PC-9 (cell line): ENCODE results near the gene MPHOSPH8. TPM values are rescaled to one million over a fixed set of nuclear protein-coding genes. Genes with fewer than 3 reads are reported as not detected.

ENCODE experiments used
- BruUV-seq: library from RNA; stranded (reverse); fragments of 400-500 nt; replicated peaks from 2 replicates; lab custom pipeline; 2021; lab: Mats Ljungman, UMichigan
- CTCF ChIA-PET: fragments of 300-600 bp; sonication (Branson Sonifier 250); formaldehyde crosslinking; loops from one replicate; lab custom pipeline; 2022; ENCODE audit warnings: antibody characterized with exemption; lab: Charles Lee
- POLR2A ChIA-PET: fragments of 300-600 bp; sonication (Branson Sonifier 250); formaldehyde crosslinking; loops from one replicate; lab custom pipeline; 2022; ENCODE audit warnings: antibody characterized with exemption; ENCODE audit not compliant: unreplicated experiment; lab: Charles Lee
- DNase-seq, 2 experiments: peaks; one replicate each; pipeline versions ENCODE4 v3.0.0 to v3.0.0-alpha.2; 2015 to 2022; ENCODE audit warnings: mixed read lengths in 1 of 2
- H2AFZ ChIP-seq: fragments of 200-600 bp; sonication (generic); 2 replicates; pipeline ENCODE4 v1.8.1; 2017; ENCODE audit warnings: antibody characterized with exemption
- H3F3A ChIP-seq: fragments of 200-600 bp; sonication (generic); 2 replicates; pipeline ENCODE4 v1.8.1; 2017; ENCODE audit warnings: antibody characterized with exemption, mild to moderate bottlenecking, low read depth; ENCODE audit not compliant: insufficient read depth
- H3K27ac ChIP-seq: fragments of 200-600 bp; sonication (generic); 2 replicates; pipeline ENCODE4 v1.6.1; 2016; ENCODE audit warnings: mixed run types
- H3K27me3 ChIP-seq: fragments of 200-600 bp; sonication (generic); 2 replicates; pipeline ENCODE4 v1.6.1; 2016; ENCODE audit warnings: low read depth, mixed run types; ENCODE audit not compliant: insufficient read depth
- H3K36me3 ChIP-seq: fragments of 200-600 bp; sonication (generic); 2 replicates; pipeline ENCODE4 v1.6.1; 2016; ENCODE audit warnings: low read depth, mixed run types
- H3K4me1 ChIP-seq: fragments of 200-600 bp; sonication (generic); replicated peaks from 2 replicates; pipeline ENCODE4 v1.6.1; 2016; ENCODE audit warnings: mixed run types; ENCODE audit not compliant: insufficient read depth
- H3K4me2 ChIP-seq: fragments of 200-600 bp; sonication (generic); 2 replicates; pipeline ENCODE4 v1.6.1; 2017; ENCODE audit warnings: mixed run types
- H3K4me3 ChIP-seq: fragments of 200-600 bp; sonication (generic); 2 replicates; pipeline ENCODE4 v1.6.1; 2016; ENCODE audit warnings: mixed run types
- H3K79me2 ChIP-seq: fragments of 200-600 bp; sonication (generic); 2 replicates; pipeline ENCODE4 v1.6.1; 2017; ENCODE audit warnings: low read depth, mixed run types
- H3K9me2 ChIP-seq: fragments of 200-600 bp; sonication (generic); 2 replicates; pipeline ENCODE4 v1.8.1; 2017; ENCODE audit warnings: mild to moderate bottlenecking; ENCODE audit not compliant: insufficient read depth
- H3K9me3 ChIP-seq: fragments of 200-600 bp; sonication (generic); 2 replicates; pipeline ENCODE4 v1.8.1; 2016; ENCODE audit warnings: low read depth; ENCODE audit not compliant: insufficient read depth
- H4K20me1 ChIP-seq: fragments of 200-600 bp; sonication (generic); 2 replicates; pipeline ENCODE4 v1.8.1; 2017; ENCODE audit not compliant: insufficient read depth
- EZH2 ChIP-seq: fragments of 200-600 bp; sonication (generic); IDR thresholded peaks from 2 replicates; pipeline ENCODE4 v1.8.0; 2017; ENCODE audit warnings: antibody characterized with exemption, low read depth
- intact Hi-C: fragments of 100-400 bp; cut with micrococcal nuclease; formaldehyde crosslinking; loops from one replicate; pipeline ENCODE4 v1.10.0; 2022; ENCODE audit not compliant: unreplicated experiment
- total RNA-seq: library from RNA; stranded (reverse); gene quantifications from 2 replicates; pipeline ENCODE4 v1.2.3, GENCODE V29; 2021
- TF ChIP-seq, protein P1 (sequence below): fragments of 200-600 bp; sonication (generic); conservative IDR thresholded peaks from 2 replicates; pipeline ENCODE4 v1.6.1; 2017; ENCODE audit warnings: mixed run types, antibody characterized with exemption, mild to moderate bottlenecking, moderate library complexity

MPHOSPH8 gene
- total RNA-seq, 1 experiment from 2014 or later: 17.0 TPM

DNA sequence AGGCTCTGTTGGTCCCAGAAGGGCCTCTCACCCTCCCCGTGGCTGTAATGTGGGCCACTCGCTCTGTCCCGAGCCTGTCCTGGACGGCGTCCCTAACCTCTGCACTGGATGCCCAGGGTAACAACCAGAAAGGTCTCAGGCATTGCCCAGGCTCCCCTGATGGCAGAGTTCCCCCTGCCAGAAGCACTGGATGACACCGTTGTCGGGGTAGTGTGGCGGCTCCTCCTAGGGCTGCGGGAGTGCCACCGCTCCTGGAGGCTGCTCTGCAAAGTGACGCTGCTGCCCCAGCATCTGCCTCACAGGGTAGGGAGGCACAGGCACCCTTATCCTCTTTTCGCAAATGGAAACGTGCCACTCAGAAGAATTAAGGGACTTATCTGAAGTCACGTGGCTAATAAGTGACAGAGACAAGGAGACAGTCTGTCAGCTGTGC, 32.0 kb downstream of the MPHOSPH8 start:
- no peaks in the 10 kb centered on the region for H3K27me3 ChIP-seq
- H3K4me3 ChIP-seq: no peak overlapping the region
- no peaks in the 10 kb centered on the region for H3K9me3 ChIP-seq
- H3K4me1 ChIP-seq: no peaks in the 10 kb centered on the region
- ChIA-PET CTCF (no interaction called here), POLR2A (no interaction called here)
- H2AFZ ChIP-seq: no peak overlapping the region
- TF ChIP-seq, protein P1, sequence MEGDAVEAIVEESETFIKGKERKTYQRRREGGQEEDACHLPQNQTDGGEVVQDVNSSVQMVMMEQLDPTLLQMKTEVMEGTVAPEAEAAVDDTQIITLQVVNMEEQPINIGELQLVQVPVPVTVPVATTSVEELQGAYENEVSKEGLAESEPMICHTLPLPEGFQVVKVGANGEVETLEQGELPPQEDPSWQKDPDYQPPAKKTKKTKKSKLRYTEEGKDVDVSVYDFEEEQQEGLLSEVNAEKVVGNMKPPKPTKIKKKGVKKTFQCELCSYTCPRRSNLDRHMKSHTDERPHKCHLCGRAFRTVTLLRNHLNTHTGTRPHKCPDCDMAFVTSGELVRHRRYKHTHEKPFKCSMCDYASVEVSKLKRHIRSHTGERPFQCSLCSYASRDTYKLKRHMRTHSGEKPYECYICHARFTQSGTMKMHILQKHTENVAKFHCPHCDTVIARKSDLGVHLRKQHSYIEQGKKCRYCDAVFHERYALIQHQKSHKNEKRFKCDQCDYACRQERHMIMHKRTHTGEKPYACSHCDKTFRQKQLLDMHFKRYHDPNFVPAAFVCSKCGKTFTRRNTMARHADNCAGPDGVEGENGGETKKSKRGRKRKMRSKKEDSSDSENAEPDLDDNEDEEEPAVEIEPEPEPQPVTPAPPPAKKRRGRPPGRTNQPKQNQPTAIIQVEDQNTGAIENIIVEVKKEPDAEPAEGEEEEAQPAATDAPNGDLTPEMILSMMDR: no peak
- no peak for TF ChIP-seq EZH2
- intact Hi-C loops: no loop called here
- H3K79me2 ChIP-seq: no peaks in the 10 kb centered on the region
- peaks cover 5% of the 10 kb centered on the region; the same call in 1 of the 2 replicates for H4K20me1 ChIP-seq
- no peak overlapping the region for H3K4me2 ChIP-seq
- H3F3A ChIP-seq: peaks cover 9% of the 10 kb centered on the region
- H3K36me3 ChIP-seq: peaks cover 30% of the 10 kb centered on the region; the same call in 1 of the 2 replicates
- H3K27ac ChIP-seq: no peak overlapping the region
- BruUV-seq: no TSS peak
- no peaks in the 10 kb centered on the region for H3K9me2 ChIP-seq
- DNase-seq: no peak

- Histone ChIP-seq H3K4me2 (no peak overlapping the region), H3K27ac (no peak overlapping the region), H3K9me3 (no peaks in the 10 kb centered on the region), H3K36me3 (peaks cover 48% of the 10 kb centered on the region; the same call in 1 of the 2 replicates), H3K4me1 (no peaks in the 10 kb centered on the region), H4K20me1 (peaks cover 5% of the 10 kb centered on the region; the same call in 1 of the 2 replicates), H3K27me3 (no peaks in the 10 kb centered on the region), H3F3A (peaks cover 23% of the 10 kb centered on the region), H3K79me2 (no peaks in the 10 kb centered on the region), H3K9me2 (no peaks in the 10 kb centered on the region), H2AFZ (no peak overlapping the region), H3K4me3 (no peak overlapping the region)
- ChIA-PET POLR2A (no interaction called here), CTCF (no interaction called here)
- no TSS peak for BruUV-seq
- TF ChIP-seq, protein P1: no peak
- TF ChIP-seq EZH2: no peak
- intact Hi-C loops: no loop called here
- no peak for DNase-seq
Observed at GRCh38 chr13:19668778-19669177, 35.3 kb downstream of the MPHOSPH8 start.

GRCh38 chr13:19670147-19670546, 36.7 kb downstream of the MPHOSPH8 start:
- intact Hi-C loops: no loop called here
- Histone ChIP-seq H3K36me3 (peaks cover 54% of the 10 kb centered on the region; the same call in 1 of the 2 replicates), H3K27me3 (no peaks in the 10 kb centered on the region), H3F3A (peaks cover 23% of the 10 kb centered on the region), H3K4me1 (no peaks in the 10 kb centered on the region), H3K27ac (no peak overlapping the region), H3K9me3 (no peaks in the 10 kb centered on the region), H2AFZ (no peak overlapping the region), H3K79me2 (no peaks in the 10 kb centered on the region), H4K20me1 (peaks cover 5% of the 10 kb centered on the region; the same call in 1 of the 2 replicates), H3K4me3 (no peak overlapping the region), H3K4me2 (no peak overlapping the region), H3K9me2 (no peaks in the 10 kb centered on the region)
- TF ChIP-seq EZH2: no peak
- TF ChIP-seq, protein P1: no peak
- ChIA-PET CTCF (no interaction called here), POLR2A (no interaction called here)
- no peak for DNase-seq
- no TSS peak for BruUV-seq
